Fibroblast of peridontal ligament (primary cell): ENCODE results near the gene PPP1R15A.
"Not testable (repeated sequence)": the region's sequence is repeated elsewhere in the genome, so short reads cannot be mapped to it uniquely, and the experiment has no call there.

ENCODE experiments used
- DNase-seq: peaks from one replicate; pipeline ENCODE4 v3.0.0-alpha.2; 2010; ENCODE audit errors: extremely low read depth

The PPP1R15A gene

DNA sequence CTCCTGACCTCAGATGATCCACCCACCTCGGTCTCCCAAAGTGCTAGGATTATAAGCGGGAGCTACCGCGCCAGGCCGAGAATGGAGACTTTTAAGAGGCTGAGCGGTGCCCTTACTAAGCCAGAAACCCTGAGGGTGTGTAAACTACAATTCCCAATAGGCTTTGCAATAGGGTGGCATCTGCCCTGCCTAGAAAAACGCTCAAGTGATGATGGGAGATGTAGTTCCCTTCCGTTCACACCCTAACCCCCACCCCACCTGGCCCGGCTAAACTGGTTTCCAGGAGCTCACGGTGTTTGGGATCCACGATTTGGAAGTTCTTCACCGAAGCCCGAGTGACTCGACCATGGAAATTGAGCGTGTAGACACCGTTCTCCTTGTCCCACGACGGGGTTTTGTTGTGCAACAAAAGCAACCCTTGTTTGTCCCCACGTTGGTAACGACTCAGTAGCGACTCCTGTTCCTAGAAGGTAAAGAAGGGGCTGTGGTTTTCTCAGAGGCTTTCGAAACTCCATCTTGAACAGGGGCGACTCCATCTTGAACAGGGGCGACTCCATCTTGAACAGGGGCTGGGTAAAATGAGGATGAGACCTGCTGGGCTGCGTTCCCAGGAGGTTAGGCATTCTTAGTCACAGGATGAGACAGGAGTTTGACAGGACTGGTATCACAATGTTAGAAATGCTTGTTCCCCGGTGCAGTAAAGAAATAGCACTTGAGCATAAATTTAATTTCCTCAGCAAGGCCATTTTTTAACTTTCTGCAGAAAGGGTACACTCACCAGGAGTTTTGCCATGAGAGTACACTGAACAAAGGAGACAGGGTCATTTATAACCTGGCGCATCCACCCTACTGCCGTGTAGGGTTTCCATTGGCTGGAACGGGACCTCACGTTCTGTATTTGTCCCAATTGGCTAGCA, 9.8 kb downstream of the PPP1R15A start:
- DNase-seq: no peak

- DNase-seq: no peak
These were observed 11.5 kb downstream of the PPP1R15A start for GRCh38 chr19:48883726-48884125.

DNA sequence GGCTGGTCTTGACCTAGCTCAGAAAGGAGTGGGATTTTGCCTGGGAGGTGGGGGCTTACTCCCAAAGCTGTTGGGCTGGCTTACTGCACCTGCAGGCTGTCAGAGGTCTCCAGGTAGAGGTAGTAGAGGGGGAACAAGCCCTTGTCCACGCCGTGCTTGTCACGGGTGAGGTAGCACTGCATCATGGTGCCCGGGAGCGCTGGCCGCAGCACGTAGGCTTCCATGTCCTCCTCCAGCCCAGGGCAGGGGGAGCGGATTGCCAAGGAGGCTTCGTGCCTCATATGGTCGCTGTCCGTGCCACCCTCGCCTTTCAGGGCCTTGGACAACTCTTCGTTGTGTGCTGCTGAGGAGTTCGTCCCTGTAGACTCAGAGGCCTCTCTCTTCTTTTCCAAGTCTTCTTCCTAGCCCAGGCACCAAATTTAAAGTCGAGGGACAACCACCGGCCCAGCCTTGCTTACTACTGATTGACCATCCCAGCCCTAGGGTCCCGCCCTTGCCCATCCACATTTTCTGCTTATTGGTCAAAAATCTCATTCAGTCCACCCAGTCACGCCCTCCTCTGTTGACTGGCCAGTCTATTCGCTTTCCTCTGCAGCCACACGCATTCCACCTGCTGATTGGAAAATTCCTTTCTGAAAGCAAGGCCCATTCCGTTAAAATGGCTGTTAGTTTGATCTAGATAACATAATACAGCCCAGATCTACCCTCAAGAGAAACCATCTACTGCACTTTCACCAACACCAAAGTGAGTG, 15.8 kb downstream of the PPP1R15A start:
- no peak for DNase-seq

DNA sequence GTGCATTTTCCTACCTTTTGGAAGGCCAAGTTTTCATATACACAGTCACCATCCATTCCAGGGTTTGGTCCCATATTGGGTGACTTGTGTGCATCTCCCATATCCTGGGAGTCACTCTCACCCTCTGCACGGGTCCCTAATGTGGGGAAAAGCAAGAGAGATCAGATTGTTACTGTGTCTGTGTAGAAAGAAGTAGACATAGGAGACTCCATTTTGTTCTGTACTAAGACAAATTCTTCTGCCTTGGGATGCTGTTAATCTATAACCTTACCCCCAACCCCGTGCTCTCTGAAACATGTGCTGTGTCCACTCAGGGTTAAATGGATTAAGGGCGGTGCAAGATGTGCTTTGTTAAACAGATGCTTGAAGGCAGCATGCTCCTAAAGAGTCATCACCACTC, 17.3 kb downstream of the PPP1R15A start:
- not testable (repeated sequence) for DNase-seq

- DNase-seq: no peak
These were observed 18.3 kb downstream of the PPP1R15A start for GRCh38 chr19:48890551-48890950.

- DNase-seq: no peak
These were observed 23.0 kb downstream of the PPP1R15A start for GRCh38 chr19:48895226-48895625.

- DNase-seq: no peak
These were observed 24.0 kb downstream of the PPP1R15A start for GRCh38 chr19:48896191-48896720.

GRCh38 chr19:48897181-48897580, 25.0 kb downstream of the PPP1R15A start:
- DNase-seq: no peak

DNA sequence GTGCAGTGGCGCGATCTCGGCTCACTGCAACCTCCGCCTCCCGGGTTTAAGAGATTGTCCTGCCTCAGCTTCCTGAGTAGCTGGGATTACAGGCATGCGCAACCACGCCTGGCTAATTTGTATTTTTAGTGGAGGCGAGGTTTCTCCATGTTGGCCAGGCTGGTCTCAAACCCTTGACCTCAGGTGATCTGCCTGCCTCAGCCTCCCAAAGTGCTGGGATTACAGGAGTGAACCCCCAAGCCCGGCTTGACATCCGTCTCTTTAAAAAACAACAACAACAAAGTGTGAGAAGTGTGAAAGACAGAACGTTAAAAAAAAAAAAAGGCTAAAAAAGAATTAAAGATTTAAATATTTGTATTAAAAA, 27.1 kb downstream of the PPP1R15A start:
- DNase-seq: not testable (repeated sequence)

- DNase-seq: peak; percentile 99
These were observed 27.7 kb downstream of the PPP1R15A start, which contains the start of gene NUCB1 for GRCh38 chr19:48899781-48900476. NUCB1 (plus strand) TSS chr19:48900312; CDS start chr19:48900797, 485 bp downstream.

GRCh38 chr19:48900477-48901406, 28.5 kb downstream of the PPP1R15A start:
- DNase-seq: peak; percentile 49

- DNase-seq: not testable (repeated sequence)
These were observed 30.1 kb downstream of the PPP1R15A start for GRCh38 chr19:48902291-48902690.

GRCh38 chr19:48903788-48904187, 31.6 kb downstream of the PPP1R15A start:
- DNase-seq: not testable (repeated sequence)

GRCh38 chr19:48905664-48906063, 33.4 kb downstream of the PPP1R15A start:
- no peak for DNase-seq

DNA sequence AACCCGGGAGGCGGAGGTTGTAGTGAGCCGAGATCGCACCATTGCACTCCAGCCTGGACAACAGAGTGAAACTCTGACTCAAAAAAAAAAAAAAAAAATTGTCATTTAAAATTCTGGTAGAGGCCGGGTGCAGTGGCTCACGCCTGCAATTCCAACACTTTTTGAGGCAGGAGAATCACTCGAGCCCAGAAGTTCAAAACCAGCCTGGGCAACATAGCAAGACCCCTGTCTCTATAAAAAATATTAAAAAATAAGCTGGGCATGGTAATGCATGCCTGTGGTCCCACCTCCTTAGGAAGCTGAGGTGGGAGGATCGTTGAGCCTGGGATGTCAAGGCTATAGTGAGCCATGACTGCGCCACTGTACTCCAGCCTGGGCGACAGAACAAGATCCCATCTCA, 34.1 kb downstream of the PPP1R15A start:
- DNase-seq: no peak

GRCh38 chr19:48907671-48908070, 35.5 kb downstream of the PPP1R15A start:
- no peak for DNase-seq

- not testable (repeated sequence) for DNase-seq
These were observed 37.3 kb downstream of the PPP1R15A start for GRCh38 chr19:48909424-48910077.

- DNase-seq: no peak
These were observed 38.6 kb downstream of the PPP1R15A start for GRCh38 chr19:48910803-48911202.

DNA sequence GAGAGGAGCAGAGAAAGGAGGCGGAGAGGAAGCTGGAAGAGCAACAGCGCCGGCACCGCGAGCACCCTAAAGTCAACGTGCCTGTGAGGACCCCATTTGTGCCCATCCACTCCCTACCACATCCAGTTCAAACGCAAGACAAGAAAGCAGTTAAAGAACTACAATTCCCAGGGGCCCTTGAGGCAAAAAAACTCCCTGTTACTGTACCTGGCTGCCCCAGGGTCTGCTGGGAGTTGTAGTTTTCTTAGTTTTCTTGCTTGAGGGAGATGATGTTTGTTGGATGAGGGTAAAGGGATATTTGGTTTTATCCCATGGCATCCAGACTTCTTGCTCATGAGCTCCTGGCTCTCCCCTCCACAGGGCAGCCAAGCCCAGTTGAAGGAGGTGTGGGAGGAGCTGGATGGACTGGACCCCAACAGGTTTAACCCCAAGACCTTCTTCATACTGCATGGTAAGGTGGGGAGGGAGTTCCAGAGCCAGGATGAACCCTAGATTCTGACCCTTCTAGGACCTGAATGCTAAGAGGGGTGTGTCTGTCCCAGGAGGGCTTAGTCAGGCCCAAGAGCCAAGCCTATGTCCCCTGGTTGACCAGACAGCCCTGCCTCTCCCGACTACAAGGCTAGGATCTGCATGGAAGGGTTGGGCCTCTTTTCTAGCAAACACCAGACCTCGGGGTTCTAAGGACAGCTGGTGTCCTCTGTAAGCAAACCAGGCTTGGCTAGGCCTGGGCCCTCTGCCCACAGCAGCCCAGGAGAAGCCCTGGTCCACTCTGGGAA, 41.1 kb downstream of the PPP1R15A start:
- no peak for DNase-seq
